Lower leg skin (tissue), 3 donors: ENCODE data around the gene RNLS.

Experiments used
- POLR2A ChIP-seq, 2 donors: fragments of 450-650 bp; IDR thresholded peaks; one replicate each; pipeline ENCODE4 v1.6.1; 2016 to 2017; ENCODE audit warnings: antibody characterized with exemption in 2 of 2, mild to moderate bottlenecking in 1 of 2, moderate library complexity in 1 of 2
- TF ChIP-seq, protein P1 (sequence below), 3 donors: fragments of 450-650 bp; IDR thresholded peaks; one replicate each; pipeline ENCODE4 v1.5.1; 2016; ENCODE audit warnings: antibody characterized with exemption in 3 of 3, mild to moderate bottlenecking in 3 of 3, moderate library complexity in 2 of 3

DNA sequence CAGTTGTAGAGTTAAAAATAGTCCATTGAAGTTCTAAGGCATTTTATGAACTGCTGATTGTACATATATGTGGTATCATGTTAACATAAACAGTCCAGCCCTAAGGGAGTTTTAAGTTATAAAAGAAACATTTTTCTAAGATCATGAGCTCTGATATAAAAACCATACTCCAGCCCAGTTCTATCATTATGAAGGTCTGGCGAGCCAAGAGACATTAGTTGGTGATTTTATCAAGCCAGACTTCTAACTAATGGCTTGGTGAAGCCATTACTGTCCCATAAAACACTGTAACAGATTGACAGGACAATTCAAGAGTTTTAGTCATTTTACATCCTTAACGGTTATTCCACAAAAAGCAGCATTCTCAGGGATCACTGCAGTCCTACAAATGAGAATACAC is 221.6 kb downstream of the RNLS start:
- TF ChIP-seq, protein P1, sequence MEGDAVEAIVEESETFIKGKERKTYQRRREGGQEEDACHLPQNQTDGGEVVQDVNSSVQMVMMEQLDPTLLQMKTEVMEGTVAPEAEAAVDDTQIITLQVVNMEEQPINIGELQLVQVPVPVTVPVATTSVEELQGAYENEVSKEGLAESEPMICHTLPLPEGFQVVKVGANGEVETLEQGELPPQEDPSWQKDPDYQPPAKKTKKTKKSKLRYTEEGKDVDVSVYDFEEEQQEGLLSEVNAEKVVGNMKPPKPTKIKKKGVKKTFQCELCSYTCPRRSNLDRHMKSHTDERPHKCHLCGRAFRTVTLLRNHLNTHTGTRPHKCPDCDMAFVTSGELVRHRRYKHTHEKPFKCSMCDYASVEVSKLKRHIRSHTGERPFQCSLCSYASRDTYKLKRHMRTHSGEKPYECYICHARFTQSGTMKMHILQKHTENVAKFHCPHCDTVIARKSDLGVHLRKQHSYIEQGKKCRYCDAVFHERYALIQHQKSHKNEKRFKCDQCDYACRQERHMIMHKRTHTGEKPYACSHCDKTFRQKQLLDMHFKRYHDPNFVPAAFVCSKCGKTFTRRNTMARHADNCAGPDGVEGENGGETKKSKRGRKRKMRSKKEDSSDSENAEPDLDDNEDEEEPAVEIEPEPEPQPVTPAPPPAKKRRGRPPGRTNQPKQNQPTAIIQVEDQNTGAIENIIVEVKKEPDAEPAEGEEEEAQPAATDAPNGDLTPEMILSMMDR (IDR thresholded peaks at IDR 0.05), result no peak
- TF ChIP-seq POLR2A (IDR thresholded peaks at IDR 0.05), result no peak
